CD4-positive, alpha-beta memory T cell (primary cell): ENCODE data around the gene LZTS3. TPM values are rescaled to one million over a fixed set of nuclear protein-coding genes. Genes with fewer than 3 reads are reported as not detected.
"Not testable (repeated sequence)": the region's sequence is repeated elsewhere in the genome, so short reads cannot be mapped to it uniquely, and the experiment has no call there.

ENCODE experiments used
- CTCF ChIA-PET: fragments of 350-600 bp; sonication (Branson Sonifier 250); formaldehyde crosslinking; loops from one replicate; lab custom pipeline; 2021; ENCODE audit warnings: inconsistent platforms; ENCODE audit not compliant: partially characterized antibody; lab: Charles Lee
- POLR2A ChIA-PET: fragments of 350-600 bp; sonication (Branson Sonifier 250); formaldehyde crosslinking; loops from one replicate; lab custom pipeline; 2021; ENCODE audit not compliant: partially characterized antibody; lab: Charles Lee
- DNase-seq, 5 donors: peaks; one replicate each; pipeline versions ENCODE4 v3.0.0 to v3.0.0-alpha.2; 2020 to 2022; ENCODE audit warnings: mixed read lengths in 1 of 5
- H3K27ac ChIP-seq: one replicate; pipeline ENCODE4 v1.7.0; 2013; ENCODE audit warnings: low read depth, low read length
- H3K27me3 ChIP-seq: 2 replicates; pipeline ENCODE4 v1.7.0; 2013; ENCODE audit warnings: mild to moderate bottlenecking, low read length, moderate library complexity; ENCODE audit not compliant: insufficient read depth
- H3K36me3 ChIP-seq: 2 replicates; pipeline ENCODE4 v1.7.0; 2013; ENCODE audit warnings: mild to moderate bottlenecking, low read length, moderate library complexity; ENCODE audit not compliant: insufficient read depth
- H3K4me1 ChIP-seq: 2 replicates; pipeline ENCODE4 v1.7.0; 2013; ENCODE audit warnings: mild to moderate bottlenecking, low read length, moderate library complexity; ENCODE audit not compliant: insufficient read depth
- H3K4me3 ChIP-seq, 2 donors: one replicate each; pipeline ENCODE4 v1.7.0; 2013; ENCODE audit warnings: low read length in 2 of 2, mild to moderate bottlenecking in 1 of 2
- H3K9me3 ChIP-seq, 2 donors: one replicate each; pipeline ENCODE4 v1.7.0; 2013; ENCODE audit warnings: low read length in 2 of 2, control low read depth in 1 of 2; ENCODE audit not compliant: control insufficient read depth in 1 of 2
- H3K27ac Mint-ChIP-seq, 7 donors: one replicate each; pipeline ENCODE4 v1.8.0; 2020 to 2021; ENCODE audit warnings: mixed read lengths in 7 of 7, mild to moderate bottlenecking in 6 of 7, inconsistent platforms in 3 of 7, moderate library complexity in 3 of 7
- H3K27me3 Mint-ChIP-seq, 2 donors: one replicate each; pipeline ENCODE4 v1.8.0; 2020 to 2021; ENCODE audit warnings: mixed read lengths in 2 of 2
- H3K36me3 Mint-ChIP-seq, 2 donors: one replicate each; pipeline ENCODE4 v1.8.0; 2020 to 2021; ENCODE audit warnings: mixed read lengths in 2 of 2, inconsistent platforms in 1 of 2, mild to moderate bottlenecking in 1 of 2
- H3K4me1 Mint-ChIP-seq, 4 donors: one replicate each; pipeline ENCODE4 v1.8.0; 2020 to 2021; ENCODE audit warnings: mixed read lengths in 4 of 4, mild to moderate bottlenecking in 1 of 4
- H3K4me3 Mint-ChIP-seq, 8 donors: one replicate each; pipeline ENCODE4 v1.8.0; 2020 to 2021; ENCODE audit warnings: mixed read lengths in 8 of 8, mild to moderate bottlenecking in 7 of 8, moderate library complexity in 6 of 8, inconsistent platforms in 3 of 8
- H3K9me3 Mint-ChIP-seq, 8 donors: one replicate each; pipeline ENCODE4 v1.8.0; 2020 to 2021; ENCODE audit warnings: mixed read lengths in 8 of 8, mild to moderate bottlenecking in 5 of 8, inconsistent platforms in 3 of 8, moderate library complexity in 1 of 8
- intact Hi-C: fragments of 100-400 bp; cut with micrococcal nuclease; formaldehyde crosslinking; loops from one replicate; pipeline ENCODE4 v1.15.1; 2023
- polyA plus RNA-seq, 2 donors: library from polyadenylated mRNA; unstranded; fragments of 300-500 nt; fragmentation: Illumina TruSeq; gene quantifications; one replicate each; pipeline ENCODE4 v1.2.3, GENCODE V29; 2021
- total RNA-seq, 2 experiments: library from RNA; stranded (reverse); gene quantifications; one replicate each; pipeline ENCODE4 v1.2.3, GENCODE V29; 2021

LZTS3 gene
- total and polyA plus RNA-seq, 4 experiments from 2014 or later, result 0.78 to 7.9 (median 3.9) TPM

GRCh38 chr20:3125776-3126526 is 47.4 kb downstream of the LZTS3 start:
- H3K4me3 ChIP-seq, H3K4me3 Mint-ChIP-seq, H3K27ac ChIP-seq, H3K27me3 ChIP-seq, H3K27me3 Mint-ChIP-seq, H3K9me3 ChIP-seq, intact Hi-C loops, CTCF ChIA-PET, H3K36me3 ChIP-seq, POLR2A ChIA-PET, H3K27ac Mint-ChIP-seq, DNase-seq, H3K9me3 Mint-ChIP-seq: not testable (repeated sequence)
- Mint-ChIP-seq H3K36me3 (peaks cover 26 to 32% of the 10 kb centered on the region in 2 donors), H3K4me1 (peaks cover 17 to 39% (median 27%) of the 10 kb centered on the region in 4 donors)
- H3K4me1 ChIP-seq, result peaks cover 30% of the 10 kb centered on the region

DNA sequence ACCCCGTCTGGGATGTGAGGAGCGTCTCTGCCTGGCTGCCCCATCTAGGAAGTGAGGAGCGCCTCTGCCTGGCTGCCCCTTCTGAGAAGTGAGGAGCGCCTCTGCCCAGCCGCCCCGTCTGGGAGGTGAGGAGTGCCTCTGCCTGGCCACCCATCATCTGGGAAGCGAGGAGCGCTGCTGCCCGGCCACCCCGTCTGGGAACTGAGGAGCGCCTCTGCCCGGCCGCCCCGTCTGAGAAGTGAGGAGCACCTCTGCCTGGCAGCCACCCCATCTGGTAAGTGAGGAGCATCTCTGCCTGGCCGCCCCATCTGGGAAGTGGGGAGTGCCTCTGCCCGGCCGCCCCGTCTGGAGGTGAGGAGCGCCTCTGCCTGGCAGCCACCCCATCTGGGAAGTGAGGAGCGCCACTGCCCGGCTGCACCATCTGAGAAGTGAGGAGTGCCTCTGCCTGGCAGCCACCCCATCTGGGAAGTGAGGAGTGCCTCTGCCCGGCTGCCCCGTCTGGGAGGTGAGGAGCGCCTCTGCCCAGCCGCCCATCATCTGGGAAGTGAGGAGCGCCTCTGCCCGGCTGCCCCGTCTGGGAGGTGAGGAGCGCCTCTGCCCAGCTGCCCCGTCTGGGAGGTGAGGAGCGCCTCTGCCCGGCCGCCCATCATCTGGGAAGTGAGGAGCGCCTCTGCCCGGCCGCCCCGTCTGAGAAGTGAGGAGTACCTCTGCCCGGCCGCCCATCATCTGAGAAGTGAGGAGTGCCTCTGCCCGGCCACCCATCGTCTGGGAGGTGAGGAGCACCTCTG is 48.4 kb downstream of the LZTS3 start:
- H3K27me3 Mint-ChIP-seq, H3K27me3 ChIP-seq, H3K4me3 Mint-ChIP-seq, CTCF ChIA-PET, POLR2A ChIA-PET, DNase-seq, H3K36me3 ChIP-seq, H3K27ac ChIP-seq, H3K9me3 Mint-ChIP-seq, H3K9me3 ChIP-seq, H3K4me3 ChIP-seq: not testable (repeated sequence)
- H3K36me3 Mint-ChIP-seq, result peaks cover 29 to 37% of the 10 kb centered on the region in 2 donors
- peaks cover 21 to 44% (median 32%) of the 10 kb centered on the region in 4 donors for H3K4me1 Mint-ChIP-seq
- H3K27ac Mint-ChIP-seq, result peak overlapping the region in 1 of 7 donors; percentile 53
- peaks cover 35% of the 10 kb centered on the region for H3K4me1 ChIP-seq
- intact Hi-C loops, result loop anchor here (5.0 kb wide), 1 partner anchor 47 kb away; the partner anchor contains the start of gene LZTS3

- not testable (repeated sequence) for H3K27ac ChIP-seq, H3K36me3 ChIP-seq, H3K27me3 ChIP-seq, DNase-seq, H3K9me3 ChIP-seq, H3K4me3 Mint-ChIP-seq, H3K4me3 ChIP-seq, H3K9me3 Mint-ChIP-seq, H3K27me3 Mint-ChIP-seq
- ChIA-PET POLR2A (interaction anchor here (1.1 kb wide), 1 partner anchor 33 kb away, joined by 3 read pairs; no protein-coding TSS in a partner anchor), CTCF (interaction anchor here (1.4 kb wide), 1 partner anchor 9 kb away, joined by 4 read pairs; no protein-coding TSS in a partner anchor)
- H3K4me1 ChIP-seq, result peaks cover 35% of the 10 kb centered on the region
- H3K36me3 Mint-ChIP-seq, result peaks cover 29 to 37% of the 10 kb centered on the region in 2 donors
- intact Hi-C loops, result loop anchor here (5.0 kb wide), 1 partner anchor 48 kb away; the partner anchor contains the start of gene LZTS3
- H3K4me1 Mint-ChIP-seq, result peaks cover 21 to 44% (median 35%) of the 10 kb centered on the region in 4 donors
- H3K27ac Mint-ChIP-seq, result peak overlapping the region in 4 of 7 donors; percentile 75 to 98 (median 82)
Measured at GRCh38 chr20:3124163-3124562, 49.2 kb downstream of the LZTS3 start.

DNA sequence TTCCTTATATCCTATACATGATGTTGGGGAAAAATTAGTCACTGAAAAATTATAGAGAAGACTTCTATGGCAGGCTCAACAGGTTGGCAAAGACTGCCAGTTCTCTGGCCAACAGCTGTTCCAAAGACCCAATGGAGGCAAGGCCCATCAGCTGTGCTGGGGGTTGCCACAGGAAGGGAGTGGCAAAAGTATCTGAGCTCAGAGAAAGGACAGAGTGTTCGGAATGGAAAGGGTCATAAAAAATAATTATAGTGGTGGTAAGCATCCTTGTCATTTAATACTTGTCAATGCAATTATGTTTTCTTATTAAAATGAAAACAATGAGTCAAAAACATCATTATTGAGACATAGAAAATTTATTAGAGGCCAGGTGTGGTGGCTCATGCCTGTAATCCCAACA is 49.8 kb downstream of the LZTS3 start:
- POLR2A ChIA-PET, result interaction anchor here (1.1 to 3.4 kb wide), 2 partner anchors 34 to 36 kb away, joined by 3 to 14 read pairs; partner anchors contain the start of genes FASTKD5 and UBOX5
- intact Hi-C loops, result loop anchor here (5.0 kb wide), 1 partner anchor 49 kb away; the partner anchor contains the start of gene LZTS3
- H3K27ac ChIP-seq, result no peak overlapping the region
- peaks cover 0 to 8% (median 0%) of the 10 kb centered on the region in 8 donors for H3K9me3 Mint-ChIP-seq
- no peak for DNase-seq
- H3K9me3 ChIP-seq, result no peaks in the 10 kb centered on the region
- H3K27ac Mint-ChIP-seq, result peak overlapping the region; percentile 80 to 98 (median 92)
- peaks cover 35% of the 10 kb centered on the region for H3K4me1 ChIP-seq
- H3K4me1 Mint-ChIP-seq, result peaks cover 21 to 50% (median 34%) of the 10 kb centered on the region in 4 donors
- CTCF ChIA-PET, result interaction anchor here (1.4 kb wide), 1 partner anchor 8 kb away, joined by 4 read pairs; no protein-coding TSS in a partner anchor
- no peaks in the 10 kb centered on the region for H3K27me3 Mint-ChIP-seq
- H3K4me3 ChIP-seq, result no peak overlapping the region
- H3K36me3 ChIP-seq, result no peaks in the 10 kb centered on the region
- no peaks in the 10 kb centered on the region for H3K27me3 ChIP-seq
- peaks cover 29 to 35% of the 10 kb centered on the region in 2 donors for H3K36me3 Mint-ChIP-seq
- H3K4me3 Mint-ChIP-seq, result peak overlapping the region in 6 of 8 donors; percentile 7 to 67 (median 22)

- H3K4me3 Mint-ChIP-seq, result peak overlapping the region in 5 of 8 donors; percentile 44 to 77 (median 61)
- peaks cover 0 to 8% (median 0%) of the 10 kb centered on the region in 8 donors for H3K9me3 Mint-ChIP-seq
- CTCF ChIA-PET, result interaction anchor here (0.6 to 1.5 kb wide), 2 partner anchors 36 to 985 kb away, joined by 3 to 4 read pairs; no protein-coding TSS in a partner anchor
- Histone ChIP-seq H3K9me3 (no peaks in the 10 kb centered on the region), H3K27me3 (no peaks in the 10 kb centered on the region), H3K36me3 (no peaks in the 10 kb centered on the region), H3K4me1 (peaks cover 35% of the 10 kb centered on the region), H3K4me3 (peak overlapping the region in 1 of 2 donors; percentile 2), H3K27ac (no peak overlapping the region)
- H3K4me1 Mint-ChIP-seq, result peaks cover 22 to 54% (median 35%) of the 10 kb centered on the region in 4 donors
- no peaks in the 10 kb centered on the region for H3K27me3 Mint-ChIP-seq
- peaks cover 29 to 36% of the 10 kb centered on the region in 2 donors for H3K36me3 Mint-ChIP-seq
- POLR2A ChIA-PET, result interaction anchor here (1.0 to 3.4 kb wide), 4 partner anchors 35 to 81 kb away, joined by 3 to 14 read pairs (median 6); partner anchors contain the start of genes FASTKD5 and UBOX5
- DNase-seq, result no peak
- peak overlapping the region; percentile 80 to 98 (median 96) for H3K27ac Mint-ChIP-seq
- intact Hi-C loops, result loop anchor here (5.0 kb wide), 1 partner anchor 50 kb away; the partner anchor contains the start of gene LZTS3
Measured at GRCh38 chr20:3121955-3122610, 51.3 kb downstream of the LZTS3 start.

- Histone ChIP-seq H3K4me1 (peaks cover 35% of the 10 kb centered on the region), H3K27me3 (no peaks in the 10 kb centered on the region), H3K4me3 (peak overlapping the region; percentile 2 to 17), H3K36me3 (no peaks in the 10 kb centered on the region), H3K9me3 (no peaks in the 10 kb centered on the region), H3K27ac (peak overlapping the region; percentile 18)
- ChIA-PET POLR2A (interaction anchor here (0.8 to 3.4 kb wide), 6 partner anchors 8 to 82 kb away, joined by 3 to 14 read pairs (median 6); partner anchors contain the start of genes FASTKD5 and UBOX5), CTCF (interaction anchor here (0.6 to 1.5 kb wide), 2 partner anchors 36 to 986 kb away, joined by 3 to 4 read pairs; no protein-coding TSS in a partner anchor)
- intact Hi-C loops, result loop anchor here (5.0 kb wide), 1 partner anchor 51 kb away; the partner anchor contains the start of gene LZTS3
- H3K36me3 Mint-ChIP-seq, result peaks cover 29 to 36% of the 10 kb centered on the region in 2 donors
- H3K4me3 Mint-ChIP-seq, result peak overlapping the region; percentile 61 to 80 (median 69)
- peak in 4 of 5 donors; percentile 32 to 48 (median 45) for DNase-seq
- no peaks in the 10 kb centered on the region for H3K27me3 Mint-ChIP-seq
- peaks cover 0 to 8% (median 0%) of the 10 kb centered on the region in 8 donors for H3K9me3 Mint-ChIP-seq
- H3K27ac Mint-ChIP-seq, result peak overlapping the region; percentile 80 to 98 (median 96)
- peaks cover 22 to 55% (median 35%) of the 10 kb centered on the region in 4 donors for H3K4me1 Mint-ChIP-seq
Measured at GRCh38 chr20:3121271-3121911, 52.0 kb downstream of the LZTS3 start.
